HepG2 (cell line): Measurements from ENCODE around the gene KHK. TPM values are rescaled to one million over a fixed set of nuclear protein-coding genes. Genes with fewer than 3 reads are reported as not detected.

Experiments used
- DMAP1 ChIP-seq: IDR thresholded peaks from 2 replicates; pipeline ENCODE4 v1.6.1; 2016
- GABPB1 ChIP-seq: IDR thresholded peaks from 2 replicates; pipeline ENCODE4 v1.6.1; 2016; ENCODE audit warnings: mild to moderate bottlenecking, missing genetic modification reagents, moderate library complexity, missing compliant biosample characterization
- GLI4 ChIP-seq: sonication (generic); formaldehyde crosslinking; IDR thresholded peaks from 2 replicates; pipeline ENCODE4 v1.5.1; 2020; ENCODE audit warnings: missing genetic modification reagents, mild to moderate bottlenecking, moderate library complexity, borderline replicate concordance
- MAFF ChIP-seq: IDR thresholded peaks from 2 replicates; pipeline ENCODE4 v1.6.1; 2011; ENCODE audit warnings: low read depth, low read length, improper control_type of control experiment
- NCOA2 ChIP-seq: sonication (generic); formaldehyde crosslinking; IDR thresholded peaks from 2 replicates; pipeline ENCODE4 v1.8.0; 2022; ENCODE audit warnings: inconsistent platforms
- NFYB ChIP-seq: sonication (generic); formaldehyde crosslinking; IDR thresholded peaks from 2 replicates; pipeline ENCODE4 v1.4.0; 2020; ENCODE audit warnings: missing genetic modification reagents
- SCMH1 ChIP-seq: sonication (generic); formaldehyde crosslinking; IDR thresholded peaks from 2 replicates; pipeline ENCODE4 v1.9.0; 2021; ENCODE audit warnings: missing genetic modification reagents, mild to moderate bottlenecking, borderline replicate concordance
- SP1 ChIP-seq, 2 experiments: fragments of 450-650 bp in 1 of 2; sonication (generic) in 1 of 2; formaldehyde crosslinking in 1 of 2; IDR thresholded peaks; 2 replicates each; pipeline versions ENCODE4 v1.4.0 to v1.6.1; 2016 to 2020; ENCODE audit warnings: missing genetic modification reagents in 1 of 2
- STAT5B ChIP-seq: sonication (generic); formaldehyde crosslinking; IDR thresholded peaks from 2 replicates; pipeline ENCODE4 v1.4.0; 2020; ENCODE audit warnings: missing genetic modification reagents
- ZKSCAN1 ChIP-seq: fragments of 150-350 bp; IDR thresholded peaks from 2 replicates; pipeline ENCODE4 v1.6.1; 2014; ENCODE audit warnings: low read length
- ZNF10 ChIP-seq: sonication (generic); formaldehyde crosslinking; IDR thresholded peaks from 2 replicates; pipeline ENCODE4 v1.4.0; 2020; ENCODE audit warnings: mild to moderate bottlenecking, low read depth, missing genetic modification reagents, borderline replicate concordance
- ZNF232 ChIP-seq: sonication (generic); formaldehyde crosslinking; IDR thresholded peaks from 2 replicates; pipeline ENCODE4 v1.4.0; 2020; ENCODE audit warnings: missing genetic modification reagents, borderline replicate concordance
- ZNF430 ChIP-seq: sonication (generic); formaldehyde crosslinking; IDR thresholded peaks from 2 replicates; pipeline ENCODE4 v1.9.0; 2021; ENCODE audit warnings: mild to moderate bottlenecking, missing genetic modification reagents
- ZNF652 ChIP-seq: IDR thresholded peaks from 2 replicates; pipeline ENCODE4 v1.6.1; 2016; ENCODE audit warnings: low read depth, borderline replicate concordance
- ZNF773 ChIP-seq: sonication (generic); formaldehyde crosslinking; IDR thresholded peaks from 2 replicates; pipeline ENCODE4 v1.4.0; 2020; ENCODE audit warnings: missing genetic modification reagents, borderline replicate concordance
- polyA plus RNA-seq, 8 experiments: library from polyadenylated mRNA; depleted of rRNA in 3 of 8; stranded (reverse) in 7 of 8; unstranded in 1 of 8; fragments of >200 nt; fragmentation: Illumina TruSeq in 4 of 8; extraction: Trizol in 4 of 8; gene quantifications; 2 replicates each; pipeline versions ENCODE4 v1.2.1 to v1.2.3, GENCODE V29; 2011 to 2016; ENCODE audit warnings: low read depth in 4 of 8, missing spikeins in 1 of 8, mixed read lengths in 1 of 8; ENCODE audit not compliant: insufficient read depth in 1 of 8
- total RNA-seq, 5 experiments: library from RNA; depleted of rRNA; stranded (reverse); fragments of >200 nt; fragmentation: Illumina TruSeq; extraction: Trizol; gene quantifications; 2 replicates each; pipeline ENCODE4 v1.2.3, GENCODE V29; 2016; ENCODE audit warnings: low read depth in 1 of 5
- TF ChIP-seq, protein P1 (sequence below): sonication (generic); formaldehyde crosslinking; IDR thresholded peaks from 2 replicates; pipeline ENCODE4 v1.8.0; 2022; ENCODE audit warnings: mild to moderate bottlenecking, missing genetic modification reagents, borderline replicate concordance
- TF ChIP-seq, protein P2 (sequence below): conservative IDR thresholded peaks from 2 replicates; pipeline ENCODE4 v1.6.1; 2018; ENCODE audit warnings: missing genetic modification reagents
- TF ChIP-seq, protein P3 (sequence below): sonication (generic); formaldehyde crosslinking; IDR thresholded peaks from 2 replicates; pipeline ENCODE4 v1.5.0; 2020; ENCODE audit warnings: mild to moderate bottlenecking, missing genetic modification reagents

The KHK gene
- total and polyA plus RNA-seq, 2 of the 13 experiments (the other 11 are each of a cell fraction or from before 2014, with no cell fraction given) = 40.9 to 99.2 TPM

DNA sequence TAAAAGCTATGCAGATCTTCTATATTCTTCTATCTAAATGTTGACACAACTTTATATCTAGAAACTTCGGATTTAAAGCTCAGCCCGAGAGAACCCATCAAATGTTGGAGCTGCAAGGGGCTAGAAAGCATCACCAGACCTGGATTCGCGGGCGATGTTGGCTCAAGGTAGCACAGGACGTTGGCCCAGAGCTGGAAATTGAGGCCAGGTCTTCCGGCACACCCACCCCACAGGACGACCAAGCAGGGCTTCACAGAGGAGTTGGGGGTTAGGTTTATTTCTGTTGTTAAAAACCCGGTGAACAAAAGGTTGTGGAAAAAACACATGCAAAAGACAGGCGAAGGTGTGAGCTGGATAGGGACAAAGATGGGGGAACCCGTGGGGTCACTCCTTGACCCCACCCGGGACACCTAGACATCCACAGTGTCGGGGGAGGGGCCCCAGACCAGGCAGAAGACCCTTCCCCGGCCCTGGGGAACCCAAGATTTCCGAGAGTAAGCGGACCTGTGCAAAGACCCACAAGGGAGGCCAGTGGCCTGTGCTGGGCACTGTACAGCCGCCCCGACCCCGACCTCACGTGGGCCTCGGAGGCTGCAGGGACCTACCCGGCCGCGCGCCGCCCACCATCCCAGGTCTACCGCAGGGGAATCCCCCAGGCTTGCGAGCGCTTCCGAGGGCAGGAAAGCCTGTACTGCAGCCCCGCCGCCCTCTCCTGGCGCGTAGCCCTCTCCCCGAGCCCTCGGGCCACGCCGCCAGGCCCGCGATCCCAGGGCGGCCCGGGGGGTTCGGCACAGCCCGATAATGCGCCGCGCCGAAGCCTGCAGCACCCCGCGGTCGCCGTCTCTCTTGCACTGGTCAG is 36.9 kb upstream of the KHK start (continued):
- TF ChIP-seq, protein P1, sequence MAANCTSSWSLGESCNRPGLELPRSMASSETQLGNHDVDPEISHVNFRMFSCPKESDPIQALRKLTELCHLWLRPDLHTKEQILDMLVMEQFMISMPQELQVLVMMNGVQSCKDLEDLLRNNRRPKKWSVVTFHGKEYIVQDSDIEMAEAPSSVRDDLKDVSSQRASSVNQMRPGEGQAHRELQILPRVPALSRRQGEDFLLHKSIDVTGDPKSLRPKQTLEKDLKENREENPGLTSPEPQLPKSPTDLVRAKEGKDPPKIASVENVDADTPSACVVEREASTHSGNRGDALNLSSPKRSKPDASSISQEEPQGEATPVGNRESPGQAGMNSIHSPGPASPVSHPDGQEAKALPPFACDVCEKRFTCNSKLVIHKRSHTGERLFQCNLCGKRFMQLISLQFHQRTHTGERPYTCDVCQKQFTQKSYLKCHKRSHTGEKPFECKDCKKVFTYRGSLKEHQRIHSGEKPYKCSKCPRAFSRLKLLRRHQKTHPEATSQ = no peak
- TF ChIP-seq DMAP1 (CRISPR knock-in tag) (no peak), GABPB1 (CRISPR knock-in tag) (no peak; the same call in none of the 2 replicates), MAFF (no peak), SCMH1 (CRISPR knock-in tag) (no peak), ZKSCAN1 (no peak), STAT5B (CRISPR knock-in tag) (no peak), SP1 (IDR thresholded peaks at IDR 0.05) (no peak), SP1 (CRISPR knock-in tag; IDR thresholded peaks at IDR 0.05) (no peak), NFYB (CRISPR knock-in tag) (no peak), ZNF652 (CRISPR knock-in tag) (no peak), ZNF232 (CRISPR knock-in tag) (no peak), NCOA2 (CRISPR knock-in tag) (0 out of 2 replicates have a peak, but pooled peaks have one; percentile 10), ZNF430 (CRISPR knock-in tag) (peak; percentile 31; the same call in 1 of the 2 replicates), GLI4 (CRISPR knock-in tag) (peak; percentile 96; the same call in 1 of the 2 replicates), ZNF10 (no peak), ZNF773 (peak; percentile 82; the same call in 1 of the 2 replicates)
- TF ChIP-seq, protein P2, sequence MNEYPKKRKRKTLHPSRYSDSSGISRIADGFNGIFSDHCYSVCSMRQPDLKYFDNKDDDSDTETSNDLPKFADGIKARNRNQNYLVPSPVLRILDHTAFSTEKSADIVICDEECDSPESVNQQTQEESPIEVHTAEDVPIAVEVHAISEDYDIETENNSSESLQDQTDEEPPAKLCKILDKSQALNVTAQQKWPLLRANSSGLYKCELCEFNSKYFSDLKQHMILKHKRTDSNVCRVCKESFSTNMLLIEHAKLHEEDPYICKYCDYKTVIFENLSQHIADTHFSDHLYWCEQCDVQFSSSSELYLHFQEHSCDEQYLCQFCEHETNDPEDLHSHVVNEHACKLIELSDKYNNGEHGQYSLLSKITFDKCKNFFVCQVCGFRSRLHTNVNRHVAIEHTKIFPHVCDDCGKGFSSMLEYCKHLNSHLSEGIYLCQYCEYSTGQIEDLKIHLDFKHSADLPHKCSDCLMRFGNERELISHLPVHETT (CRISPR knock-in tag) = peak; percentile 20; the same call in 1 of the 2 replicates
- TF ChIP-seq, protein P3, sequence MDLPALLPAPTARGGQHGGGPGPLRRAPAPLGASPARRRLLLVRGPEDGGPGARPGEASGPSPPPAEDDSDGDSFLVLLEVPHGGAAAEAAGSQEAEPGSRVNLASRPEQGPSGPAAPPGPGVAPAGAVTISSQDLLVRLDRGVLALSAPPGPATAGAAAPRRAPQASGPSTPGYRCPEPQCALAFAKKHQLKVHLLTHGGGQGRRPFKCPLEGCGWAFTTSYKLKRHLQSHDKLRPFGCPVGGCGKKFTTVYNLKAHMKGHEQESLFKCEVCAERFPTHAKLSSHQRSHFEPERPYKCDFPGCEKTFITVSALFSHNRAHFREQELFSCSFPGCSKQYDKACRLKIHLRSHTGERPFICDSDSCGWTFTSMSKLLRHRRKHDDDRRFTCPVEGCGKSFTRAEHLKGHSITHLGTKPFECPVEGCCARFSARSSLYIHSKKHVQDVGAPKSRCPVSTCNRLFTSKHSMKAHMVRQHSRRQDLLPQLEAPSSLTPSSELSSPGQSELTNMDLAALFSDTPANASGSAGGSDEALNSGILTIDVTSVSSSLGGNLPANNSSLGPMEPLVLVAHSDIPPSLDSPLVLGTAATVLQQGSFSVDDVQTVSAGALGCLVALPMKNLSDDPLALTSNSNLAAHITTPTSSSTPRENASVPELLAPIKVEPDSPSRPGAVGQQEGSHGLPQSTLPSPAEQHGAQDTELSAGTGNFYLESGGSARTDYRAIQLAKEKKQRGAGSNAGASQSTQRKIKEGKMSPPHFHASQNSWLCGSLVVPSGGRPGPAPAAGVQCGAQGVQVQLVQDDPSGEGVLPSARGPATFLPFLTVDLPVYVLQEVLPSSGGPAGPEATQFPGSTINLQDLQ (CRISPR knock-in tag) = no peak
